ENCODE measurements around the gene PTN. TPM values are rescaled to one million over a fixed set of nuclear protein-coding genes. Genes with fewer than 3 reads are reported as not detected.

PTN gene
- polyA plus RNA-seq, 1 experiment: 168 TPM

GRCh38 chr7:137354961-137355360 lies 11.4 kb upstream of the PTN start:
- no peak for DNase-seq (ENCODE audit: low read depth, low spot score)
- TF ChIP-seq, protein P1, sequence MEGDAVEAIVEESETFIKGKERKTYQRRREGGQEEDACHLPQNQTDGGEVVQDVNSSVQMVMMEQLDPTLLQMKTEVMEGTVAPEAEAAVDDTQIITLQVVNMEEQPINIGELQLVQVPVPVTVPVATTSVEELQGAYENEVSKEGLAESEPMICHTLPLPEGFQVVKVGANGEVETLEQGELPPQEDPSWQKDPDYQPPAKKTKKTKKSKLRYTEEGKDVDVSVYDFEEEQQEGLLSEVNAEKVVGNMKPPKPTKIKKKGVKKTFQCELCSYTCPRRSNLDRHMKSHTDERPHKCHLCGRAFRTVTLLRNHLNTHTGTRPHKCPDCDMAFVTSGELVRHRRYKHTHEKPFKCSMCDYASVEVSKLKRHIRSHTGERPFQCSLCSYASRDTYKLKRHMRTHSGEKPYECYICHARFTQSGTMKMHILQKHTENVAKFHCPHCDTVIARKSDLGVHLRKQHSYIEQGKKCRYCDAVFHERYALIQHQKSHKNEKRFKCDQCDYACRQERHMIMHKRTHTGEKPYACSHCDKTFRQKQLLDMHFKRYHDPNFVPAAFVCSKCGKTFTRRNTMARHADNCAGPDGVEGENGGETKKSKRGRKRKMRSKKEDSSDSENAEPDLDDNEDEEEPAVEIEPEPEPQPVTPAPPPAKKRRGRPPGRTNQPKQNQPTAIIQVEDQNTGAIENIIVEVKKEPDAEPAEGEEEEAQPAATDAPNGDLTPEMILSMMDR (IDR thresholded peaks at IDR 0.05; ENCODE audit: low read depth, low read length): no peak
- ChIA-PET POLR2A (no interaction called here), CTCF (interaction anchor here (0.7 kb wide), 1 partner anchor 237 kb away, joined by 3 read pairs; no protein-coding TSS in a partner anchor)
- Histone ChIP-seq H3K4me3 (ENCODE audit: low read depth, low read length) (no peak overlapping the region), H3K27me3 (ENCODE audit: control insufficient read depth, insufficient read depth, low read length) (no peaks in the 10 kb centered on the region), H3K9me3 (ENCODE audit: control insufficient read depth, insufficient read depth, low read length) (no peaks in the 10 kb centered on the region), H3K27ac (ENCODE audit: low read depth, low read length) (no peak overlapping the region)

GRCh38 chr7:137354396-137354795 lies 10.9 kb upstream of the PTN start:
- peak; percentile 11 for DNase-seq (ENCODE audit: low read depth, low spot score)
- H3K27ac ChIP-seq (ENCODE audit: low read depth, low read length): no peak overlapping the region
- TF ChIP-seq, protein P1 (IDR thresholded peaks at IDR 0.05; ENCODE audit: low read depth, low read length): no peak
- no peaks in the 10 kb centered on the region for H3K9me3 ChIP-seq (ENCODE audit: control insufficient read depth, insufficient read depth, low read length)
- ChIA-PET CTCF (interaction anchor here (0.7 kb wide), 1 partner anchor 238 kb away, joined by 3 read pairs; no protein-coding TSS in a partner anchor), POLR2A (no interaction called here)
- H3K4me3 ChIP-seq (ENCODE audit: low read depth, low read length): no peak overlapping the region
- H3K27me3 ChIP-seq (ENCODE audit: control insufficient read depth, insufficient read depth, low read length): no peaks in the 10 kb centered on the region

DNA sequence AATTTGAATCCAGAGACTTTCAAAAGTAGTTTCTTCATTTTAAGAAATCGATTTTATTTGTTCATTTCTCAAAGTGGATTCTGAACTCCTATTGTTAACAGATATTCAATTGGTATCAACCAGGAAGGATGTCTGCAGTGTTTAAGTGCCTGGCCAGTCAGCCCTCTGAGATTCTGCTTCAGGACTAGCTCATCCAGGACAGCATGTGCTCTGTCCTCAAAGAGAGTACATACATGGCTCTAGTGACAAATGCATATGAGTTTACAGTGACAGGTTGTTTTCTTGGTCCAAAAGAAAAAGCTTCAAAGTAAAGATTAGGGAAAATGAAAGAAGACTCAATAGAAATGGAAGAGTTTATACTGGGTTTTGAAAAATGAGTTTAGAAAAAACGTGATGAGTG lies 8.4 kb upstream of the PTN start:
- CTCF ChIA-PET: interaction anchor here (0.6 kb wide), 1 partner anchor 1694 kb away, joined by 8 read pairs; no protein-coding TSS in a partner anchor
- no peaks in the 10 kb centered on the region for H3K27me3 ChIP-seq (ENCODE audit: control insufficient read depth, insufficient read depth, low read length)
- POLR2A ChIA-PET: no interaction called here
- TF ChIP-seq, protein P1 (IDR thresholded peaks at IDR 0.05; ENCODE audit: low read depth, low read length): no peak
- DNase-seq (ENCODE audit: low read depth, low spot score): no peak
- no peak overlapping the region for H3K4me3 ChIP-seq (ENCODE audit: low read depth, low read length)
- no peak overlapping the region for H3K27ac ChIP-seq (ENCODE audit: low read depth, low read length)
- no peaks in the 10 kb centered on the region for H3K9me3 ChIP-seq (ENCODE audit: control insufficient read depth, insufficient read depth, low read length)

GRCh38 chr7:137345799-137346449 lies 2.4 kb upstream of the PTN start:
- POLR2A ChIA-PET: no interaction called here
- no peaks in the 10 kb centered on the region for H3K9me3 ChIP-seq (ENCODE audit: control insufficient read depth, insufficient read depth, low read length)
- no peak for DNase-seq (ENCODE audit: low read depth, low spot score)
- CTCF ChIA-PET: no interaction called here
- H3K27me3 ChIP-seq (ENCODE audit: control insufficient read depth, insufficient read depth, low read length): no peaks in the 10 kb centered on the region
- no peak overlapping the region for H3K4me3 ChIP-seq (ENCODE audit: low read depth, low read length)
- TF ChIP-seq, protein P1 (IDR thresholded peaks at IDR 0.05; ENCODE audit: low read depth, low read length): no peak
- no peak overlapping the region for H3K27ac ChIP-seq (ENCODE audit: low read depth, low read length)

GRCh38 chr7:137342828-137343261 lies 688 bp downstream of the PTN start:
- CTCF ChIA-PET: interaction anchor here (0.5 to 1.9 kb wide), 5 partner anchors 11 to 1713 kb away, joined by 3 to 7 read pairs (median 4); no protein-coding TSS in a partner anchor
- POLR2A ChIA-PET: interaction anchor here (0.8 kb wide), 1 partner anchor 385 kb away, joined by 3 read pairs; no protein-coding TSS in a partner anchor
- Histone ChIP-seq H3K4me3 (ENCODE audit: low read depth, low read length) (peak overlapping the region; percentile 86), H3K27me3 (ENCODE audit: control insufficient read depth, insufficient read depth, low read length) (no peaks in the 10 kb centered on the region), H3K27ac (ENCODE audit: low read depth, low read length) (peak overlapping the region; percentile 41), H3K9me3 (ENCODE audit: control insufficient read depth, insufficient read depth, low read length) (no peaks in the 10 kb centered on the region; the same call in 1 of the 2 replicates)
- no peak for DNase-seq (ENCODE audit: low read depth, low spot score)
- TF ChIP-seq, protein P1 (IDR thresholded peaks at IDR 0.05; ENCODE audit: low read depth, low read length): no peak

Measured in AG04450 (cell line).